SJCRH30 (cell line): ENCODE data around the gene SPINK7. TPM values are rescaled to one million over a fixed set of nuclear protein-coding genes. Genes with fewer than 3 reads are reported as not detected.

ENCODE experiments used
- DNase-seq, 2 experiments: peaks; one replicate each; pipeline ENCODE4 v3.0.0-alpha.2; 2015 to 2020
- H3K27ac ChIP-seq: fragments of 250-450 bp; sonication (Bioruptor Pico); 2 replicates; pipeline ENCODE4 v1.5.1; 2020; ENCODE audit warnings: mild to moderate bottlenecking, moderate library complexity
- H3K27me3 ChIP-seq: fragments of 250-450 bp; sonication (Bioruptor Pico); 2 replicates; pipeline ENCODE4 v1.5.1; 2020; ENCODE audit warnings: mild to moderate bottlenecking, moderate library complexity
- H3K36me3 ChIP-seq: fragments of 250-450 bp; sonication (Bioruptor Pico); 2 replicates; pipeline ENCODE4 v1.5.1; 2020; ENCODE audit warnings: mild to moderate bottlenecking, moderate library complexity
- H3K4me1 ChIP-seq: fragments of 250-450 bp; sonication (Bioruptor Pico); 2 replicates; pipeline ENCODE4 v1.5.1; 2020; ENCODE audit warnings: mild to moderate bottlenecking, moderate library complexity
- H3K4me3 ChIP-seq: fragments of 250-450 bp; sonication (Bioruptor Pico); 2 replicates; pipeline ENCODE4 v1.5.1; 2020; ENCODE audit warnings: mild to moderate bottlenecking, moderate library complexity
- H3K9me3 ChIP-seq: fragments of 250-450 bp; sonication (Bioruptor Pico); replicated peaks from 2 replicates; pipeline ENCODE4 v1.5.1; 2020; ENCODE audit warnings: mild to moderate bottlenecking, moderate library complexity
- total RNA-seq: library from RNA; depleted of rRNA; stranded (reverse); fragments of >200 nt; shearing (Covaris generic); gene quantifications from 2 replicates; pipeline ENCODE4 v1.2.3, GENCODE V29; 2014; rRNA removed

The SPINK7 gene
- total RNA-seq, 1 experiment from 2014 or later: not detected

GRCh38 chr5:148333262-148333849 is 21.1 kb downstream of the SPINK7 start:
- Histone ChIP-seq H3K27ac (no peak overlapping the region), H3K4me1 (no peaks in the 10 kb centered on the region), H3K27me3 (no peaks in the 10 kb centered on the region), H3K4me3 (no peak overlapping the region), H3K36me3 (no peaks in the 10 kb centered on the region), H3K9me3 (no peaks in the 10 kb centered on the region)
- DNase-seq: no peak

GRCh38 chr5:148335259-148335658 is 23.0 kb downstream of the SPINK7 start, which contains the start of gene SPINK9:
Gene SPINK9, plus strand, starts transcription at chr5:148335559. Its CDS starts 55 bp downstream, at chr5:148335614.
- Histone ChIP-seq H3K4me1 (no peaks in the 10 kb centered on the region), H3K27ac (no peak within 1 kb of the TSS), H3K27me3 (no peaks in the 10 kb centered on the region), H3K9me3 (no peaks in the 10 kb centered on the region), H3K36me3 (no peaks in the 10 kb centered on the region), H3K4me3 (no peak within 1 kb of the TSS)
- no peak for DNase-seq

DNA sequence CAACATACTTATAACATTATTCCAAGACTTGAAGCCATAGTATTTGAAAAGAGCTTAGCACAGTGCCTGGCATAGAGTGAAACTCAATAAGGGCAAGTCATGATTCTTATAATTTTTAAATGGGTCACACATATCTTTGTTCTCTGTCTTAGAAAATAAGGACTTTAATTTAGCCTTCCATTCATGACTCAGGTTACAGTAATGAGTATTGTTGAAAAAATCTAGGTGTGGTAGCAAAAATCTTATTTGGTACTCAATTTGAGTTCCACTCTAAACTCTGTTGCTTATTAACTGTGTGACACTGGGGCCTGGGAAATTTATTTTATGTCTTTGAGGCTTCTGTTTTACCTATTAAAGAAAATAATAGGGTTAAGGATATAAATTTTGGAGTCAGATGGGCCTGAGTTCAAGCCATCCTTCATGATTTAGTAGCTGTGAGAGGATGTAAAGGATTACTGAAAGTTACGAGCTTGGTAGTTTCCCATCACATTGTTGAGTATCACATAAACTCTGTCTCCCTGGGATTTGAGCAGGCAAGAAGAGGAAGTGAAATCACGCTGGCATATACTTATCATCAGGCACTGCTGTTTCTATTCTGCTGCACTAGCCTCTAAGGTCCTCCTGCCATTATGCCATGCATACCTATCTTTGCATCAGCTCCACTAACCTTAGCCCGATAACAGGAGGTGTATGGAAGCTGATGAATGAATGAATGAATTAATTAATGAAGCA is 24.6 kb downstream of the SPINK7 start:
- Histone ChIP-seq H3K4me1 (no peaks in the 10 kb centered on the region), H3K36me3 (no peaks in the 10 kb centered on the region)
- DNase-seq: no peak

GRCh38 chr5:148342371-148343045 is 30.3 kb downstream of the SPINK7 start:
- Histone ChIP-seq H3K4me1 (no peaks in the 10 kb centered on the region), H3K36me3 (no peaks in the 10 kb centered on the region), H3K9me3 (no peaks in the 10 kb centered on the region), H3K4me3 (no peak overlapping the region), H3K27me3 (no peaks in the 10 kb centered on the region), H3K27ac (no peak overlapping the region)
- DNase-seq: no peak

More for the DNA sequence above, 24.6 kb downstream of the SPINK7 start:
- no peaks in the 10 kb centered on the region for H3K9me3 ChIP-seq
- no peak overlapping the region for H3K27ac ChIP-seq
- no peaks in the 10 kb centered on the region for H3K27me3 ChIP-seq
- H3K4me3 ChIP-seq: no peak overlapping the region

- Histone ChIP-seq H3K36me3 (no peaks in the 10 kb centered on the region), H3K27me3 (no peaks in the 10 kb centered on the region), H3K27ac (no peak overlapping the region), H3K9me3 (no peaks in the 10 kb centered on the region), H3K4me3 (no peak overlapping the region), H3K4me1 (no peaks in the 10 kb centered on the region)
- DNase-seq: peak; percentile 3 to 4
Measured at GRCh38 chr5:148343046-148343407, 30.8 kb downstream of the SPINK7 start.

DNA sequence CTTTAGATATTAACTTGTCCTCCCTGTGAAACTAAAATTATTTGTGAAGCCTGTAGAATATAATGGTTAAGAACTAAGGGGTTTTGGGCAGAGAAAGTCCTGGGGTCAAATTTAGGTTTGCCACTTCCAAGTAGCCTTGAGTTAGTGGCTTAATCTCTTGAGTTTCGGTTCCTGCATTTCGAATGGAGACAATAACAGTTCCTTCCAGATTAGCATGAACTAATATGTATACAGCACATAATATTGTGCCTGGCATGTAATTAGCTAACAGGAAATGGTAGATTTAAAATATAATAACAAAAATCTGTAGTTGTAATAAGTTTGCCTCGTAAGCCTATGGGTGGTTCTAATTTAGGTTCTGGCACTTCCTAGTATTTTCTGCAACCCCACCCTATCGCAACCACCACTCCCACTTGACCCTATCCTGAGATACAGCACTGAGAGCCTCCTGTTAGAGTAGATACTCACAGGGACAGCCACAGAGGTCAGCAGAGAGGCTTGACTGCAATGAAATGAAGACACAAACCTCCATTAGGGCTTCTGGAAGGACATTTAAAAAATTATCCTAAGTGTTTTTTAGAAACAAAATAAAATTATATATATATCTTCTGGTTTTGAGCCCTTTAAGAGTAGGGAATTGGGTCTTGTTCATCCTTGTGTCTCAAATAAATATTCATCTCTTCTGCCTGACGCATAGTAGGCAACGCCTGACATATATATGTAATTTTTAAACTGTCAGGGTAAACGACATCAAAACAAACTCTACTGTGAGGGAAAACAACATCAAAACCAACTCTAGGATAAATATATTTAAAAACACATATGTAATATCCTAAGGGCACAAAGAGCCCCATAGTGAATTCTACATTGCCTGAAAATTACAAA is 31.6 kb downstream of the SPINK7 start:
- H3K27ac ChIP-seq: no peak overlapping the region
- no peaks in the 10 kb centered on the region for H3K27me3 ChIP-seq
- no peak overlapping the region for H3K4me3 ChIP-seq
- no peaks in the 10 kb centered on the region for H3K9me3 ChIP-seq
- no peaks in the 10 kb centered on the region for H3K4me1 ChIP-seq
- no peak for DNase-seq
- no peaks in the 10 kb centered on the region for H3K36me3 ChIP-seq

GRCh38 chr5:148347706-148348105 is 35.5 kb downstream of the SPINK7 start:
- Histone ChIP-seq H3K27ac (no peak overlapping the region), H3K9me3 (no peaks in the 10 kb centered on the region), H3K27me3 (no peaks in the 10 kb centered on the region; the same call in 1 of the 2 replicates), H3K36me3 (no peaks in the 10 kb centered on the region), H3K4me1 (no peaks in the 10 kb centered on the region), H3K4me3 (no peak overlapping the region)
- DNase-seq: no peak

DNA sequence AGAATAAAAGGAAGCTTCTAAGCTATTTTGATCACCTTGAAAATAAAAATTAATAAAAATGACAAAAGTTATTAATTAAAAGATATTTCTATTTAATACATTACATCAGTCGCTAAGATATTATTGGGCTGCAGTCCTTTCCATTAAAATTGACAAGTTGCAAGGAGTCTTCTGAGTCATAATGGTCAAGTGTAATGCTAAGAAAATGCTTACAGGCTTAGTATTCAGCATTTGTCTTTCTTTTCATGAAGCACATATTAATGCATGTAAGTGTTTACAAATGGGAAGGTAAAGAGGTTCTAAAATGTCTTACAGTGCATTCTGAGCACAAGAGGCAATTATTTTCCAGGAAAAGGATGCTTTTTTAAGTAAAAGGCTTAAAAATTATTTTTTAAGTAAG is 40.5 kb downstream of the SPINK7 start:
- no peak overlapping the region for H3K4me3 ChIP-seq
- H3K27ac ChIP-seq: no peak overlapping the region

GRCh38 chr5:148353634-148354033 is 41.4 kb downstream of the SPINK7 start:
- Histone ChIP-seq H3K4me3 (no peak overlapping the region), H3K4me1 (no peaks in the 10 kb centered on the region), H3K27me3 (no peaks in the 10 kb centered on the region; the same call in 1 of the 2 replicates), H3K9me3 (no peaks in the 10 kb centered on the region; the same call in 1 of the 2 replicates), H3K36me3 (no peaks in the 10 kb centered on the region), H3K27ac (no peak overlapping the region)
- DNase-seq: no peak

More for the DNA sequence above, 40.5 kb downstream of the SPINK7 start:
- H3K9me3 ChIP-seq: no peaks in the 10 kb centered on the region; the same call in 1 of the 2 replicates
- H3K4me1 ChIP-seq: no peaks in the 10 kb centered on the region
- no peaks in the 10 kb centered on the region for H3K36me3 ChIP-seq
- no peak for DNase-seq
- H3K27me3 ChIP-seq: no peaks in the 10 kb centered on the region; the same call in 1 of the 2 replicates

DNA sequence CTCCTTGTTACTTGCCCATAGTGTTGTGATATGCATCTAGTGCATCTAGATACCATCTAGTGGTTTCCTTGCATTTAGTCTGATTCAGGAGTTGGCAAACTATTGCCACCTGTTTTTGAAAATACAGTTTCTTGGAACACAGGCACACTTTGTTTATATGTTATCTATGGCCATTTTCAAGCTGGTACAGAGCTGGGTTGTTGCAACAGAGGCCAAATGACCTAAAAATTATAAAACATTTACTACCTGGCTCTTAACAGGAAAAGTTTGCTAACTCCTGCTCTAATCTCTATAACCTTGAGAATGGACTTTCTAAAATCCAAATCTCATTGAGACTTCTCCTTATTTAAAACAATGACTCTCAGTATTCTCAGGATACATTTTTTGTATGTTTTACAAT is 52.1 kb downstream of the SPINK7 start:
- no peak for DNase-seq
- H3K9me3 ChIP-seq: no peaks in the 10 kb centered on the region
- H3K4me3 ChIP-seq: no peak overlapping the region
- H3K4me1 ChIP-seq: no peaks in the 10 kb centered on the region
- H3K27ac ChIP-seq: no peak overlapping the region
- no peaks in the 10 kb centered on the region for H3K36me3 ChIP-seq
- no peaks in the 10 kb centered on the region for H3K27me3 ChIP-seq

Other genes starting within 250 kb of the SPINK7 start
- 0.91 and 1.3 TPM in 2 replicates for gene SPINK5, start 248.4 kb upstream of the SPINK7 start, total RNA-seq
- not detected in 2 replicates for gene SPINK14, start 143.9 kb upstream of the SPINK7 start, total RNA-seq
- not detected in 2 replicates for gene SPINK6, start 109.4 kb upstream of the SPINK7 start, total RNA-seq
- gene MARCOL, start 73.9 kb upstream of the SPINK7 start, total RNA-seq: not detected in 2 replicates
- not detected in 2 replicates for gene SPINK13, start 43.6 kb upstream of the SPINK7 start, total RNA-seq
- not detected in 2 replicates for gene SPINK9, start 23.1 kb downstream of the SPINK7 start, total RNA-seq
- gene FBXO38, start 71.5 kb downstream of the SPINK7 start, total RNA-seq: 43.9 and 49.9 TPM in 2 replicates